Mammary epithelial cell (primary cell): ENCODE measurements around the gene TMEM114.

ENCODE experiments used
- CTCF ChIP-seq, 2 donors: IDR thresholded peaks in 1 of 2; conservative IDR thresholded peaks in 1 of 2; 2 replicates each; pipeline ENCODE4 v1.5.1; 2011 to 2012; ENCODE audit warnings: inconsistent platforms in 2 of 2, low read length in 2 of 2, mild to moderate bottlenecking in 2 of 2, control low read depth in 1 of 2, low read depth in 1 of 2; ENCODE audit not compliant: insufficient read depth in 1 of 2; ENCODE audit errors: extremely low read depth in 1 of 2
- EZH2 ChIP-seq: IDR thresholded peaks from 2 replicates; pipeline ENCODE4 v1.6.1; 2012; ENCODE audit warnings: low read length, inconsistent platforms, borderline replicate concordance

- no peak for TF ChIP-seq CTCF (conservative IDR thresholded peaks at IDR 0.05 in 1 of 2, IDR thresholded peaks at IDR 0.05 in 1 of 2; ENCODE audit: extremely low read depth in 1 of 2, insufficient read depth in 1 of 2, low read depth in 1 of 2, low read length in 2 of 2)
- no peak for TF ChIP-seq EZH2
Observed at GRCh38 chr16:8630255-8630953, 40.1 kb upstream of the TMEM114 start.
